Medulla oblongata (tissue), 1 donor: ENCODE measurements around the gene GRK3.

ENCODE experiments used
- DNase-seq: peaks from one replicate; pipeline ENCODE4 v3.0.0-alpha.2; 2015; ENCODE audit errors: extremely low spot score

GRK3 gene

GRCh38 chr22:25660336-25660735, 95.9 kb downstream of the GRK3 start:
- DNase-seq = no peak

- no peak for DNase-seq
Observed at GRCh38 chr22:25661073-25661472, 96.6 kb downstream of the GRK3 start.

- DNase-seq = no peak
Observed at GRCh38 chr22:25663654-25664053, 99.2 kb downstream of the GRK3 start.

- no peak for DNase-seq
Observed at GRCh38 chr22:25666308-25666707, 101.8 kb downstream of the GRK3 start.

- DNase-seq = no peak
Observed at GRCh38 chr22:25668437-25668836, 104.0 kb downstream of the GRK3 start.

GRCh38 chr22:25669253-25670069, 105.0 kb downstream of the GRK3 start:
- DNase-seq = no peak

GRCh38 chr22:25670070-25670461, 105.6 kb downstream of the GRK3 start:
- DNase-seq = no peak

GRCh38 chr22:25672289-25673084, 108.0 kb downstream of the GRK3 start:
- DNase-seq = no peak

- no peak for DNase-seq
Observed at GRCh38 chr22:25673713-25674112, 109.2 kb downstream of the GRK3 start.

GRCh38 chr22:25677631-25678030, 113.2 kb downstream of the GRK3 start:
- DNase-seq = no peak

GRCh38 chr22:25680051-25680450, 115.6 kb downstream of the GRK3 start:
- DNase-seq = no peak

GRCh38 chr22:25680956-25681355, 116.5 kb downstream of the GRK3 start:
- no peak for DNase-seq

- no peak for DNase-seq
Observed at GRCh38 chr22:25682109-25682508, 117.6 kb downstream of the GRK3 start.

GRCh38 chr22:25688627-25689026, 124.2 kb downstream of the GRK3 start:
- no peak for DNase-seq

GRCh38 chr22:25689631-25690030, 125.2 kb downstream of the GRK3 start:
- no peak for DNase-seq

- DNase-seq = no peak
Observed at GRCh38 chr22:25690798-25691197, 126.3 kb downstream of the GRK3 start.

GRCh38 chr22:25692397-25693267, 128.2 kb downstream of the GRK3 start:
- DNase-seq = no peak

GRCh38 chr22:25693268-25693565, 128.7 kb downstream of the GRK3 start:
- DNase-seq = no peak

- no peak for DNase-seq
Observed at GRCh38 chr22:25694196-25694907, 129.9 kb downstream of the GRK3 start.

GRCh38 chr22:25695146-25695545, 130.7 kb downstream of the GRK3 start:
- no peak for DNase-seq

- DNase-seq = peak; percentile 6
Observed at GRCh38 chr22:25696763-25697162, 132.3 kb downstream of the GRK3 start.
